GM12873 (cell line): ENCODE results near the gene SAMD11.

Source experiments
- CTCF ChIP-seq: IDR thresholded peaks from 2 replicates; pipeline ENCODE4 v1.5.1; 2012; ENCODE audit warnings: low read depth, mild to moderate bottlenecking, moderate library complexity, low read length, control low read depth; ENCODE audit not compliant: insufficient read depth; ENCODE audit errors: missing control alignments

SAMD11 gene

GRCh38 chr1:980602-981395, 57.1 kb downstream of the SAMD11 start:
- TF ChIP-seq CTCF = no peak

GRCh38 chr1:981491-981954, 57.8 kb downstream of the SAMD11 start:
- TF ChIP-seq CTCF = no peak

- TF ChIP-seq CTCF = no peak
These were observed 58.3 kb downstream of the SAMD11 start, which contains the start of gene PERM1 for GRCh38 chr1:981955-982558. PERM1 (minus strand) TSS chr1:982093; CDS start chr1:981029, 1,064 bp downstream.

GRCh38 chr1:982765-983436, 59.2 kb downstream of the SAMD11 start:
- TF ChIP-seq CTCF = no peak

GRCh38 chr1:983798-984475, 60.2 kb downstream of the SAMD11 start:
- TF ChIP-seq CTCF = peak; percentile 85

GRCh38 chr1:984476-984814, 60.7 kb downstream of the SAMD11 start:
- no peak for TF ChIP-seq CTCF

GRCh38 chr1:985126-985525, 61.4 kb downstream of the SAMD11 start:
- no peak for TF ChIP-seq CTCF
